Activated T-cell treated with anti-CD3 and anti-CD28 coated beads, Interleukin-2, amount 50 U/mL, for 1 hour (primary cell): ENCODE data around the gene PRTFDC1.

Source experiments
- DNase-seq: peaks from one replicate; pipeline ENCODE4 v3.0.0-alpha.2; 2020

PRTFDC1 gene

GRCh38 chr10:24871011-24871935, 81.1 kb downstream of the PRTFDC1 start:
- no peak for DNase-seq

GRCh38 chr10:24869354-24870015, 82.9 kb downstream of the PRTFDC1 start:
- DNase-seq = no peak

- no peak for DNase-seq
These were observed 85.5 kb downstream of the PRTFDC1 start for GRCh38 chr10:24866604-24867583.

- no peak for DNase-seq
These were observed 86.6 kb downstream of the PRTFDC1 start for GRCh38 chr10:24865783-24866182.

GRCh38 chr10:24862589-24862988, 89.8 kb downstream of the PRTFDC1 start:
- no peak for DNase-seq

- no peak for DNase-seq
These were observed 93.8 kb downstream of the PRTFDC1 start for GRCh38 chr10:24858288-24859270.

- no peak for DNase-seq
These were observed 95.2 kb downstream of the PRTFDC1 start for GRCh38 chr10:24857031-24857725.

GRCh38 chr10:24854256-24854655, 98.2 kb downstream of the PRTFDC1 start:
- no peak for DNase-seq

GRCh38 chr10:24853661-24854060, 98.7 kb downstream of the PRTFDC1 start:
- no peak for DNase-seq

GRCh38 chr10:24851629-24852028, 100.8 kb downstream of the PRTFDC1 start:
- no peak for DNase-seq

- no peak for DNase-seq
These were observed 101.6 kb downstream of the PRTFDC1 start for GRCh38 chr10:24850727-24851296.

- DNase-seq = no peak
These were observed 102.7 kb downstream of the PRTFDC1 start for GRCh38 chr10:24849501-24850299.

GRCh38 chr10:24849051-24849450, 103.4 kb downstream of the PRTFDC1 start:
- no peak for DNase-seq

GRCh38 chr10:24848195-24848594, 104.2 kb downstream of the PRTFDC1 start:
- no peak for DNase-seq

- DNase-seq = no peak
These were observed 105.0 kb downstream of the PRTFDC1 start for GRCh38 chr10:24847112-24848070.

- DNase-seq = no peak
These were observed 107.7 kb downstream of the PRTFDC1 start for GRCh38 chr10:24844742-24845141.

- no peak for DNase-seq
These were observed 109.2 kb downstream of the PRTFDC1 start for GRCh38 chr10:24843256-24843655.

- no peak for DNase-seq
These were observed 109.5 kb downstream of the PRTFDC1 start for GRCh38 chr10:24842856-24843255.

GRCh38 chr10:24841530-24841929, 110.9 kb downstream of the PRTFDC1 start:
- DNase-seq = no peak
